ENCODE results near the gene RPH3AL. TPM values are rescaled to one million over a fixed set of nuclear protein-coding genes. Genes with fewer than 3 reads are reported as not detected.

The RPH3AL gene
- total RNA-seq, 1 experiment from 2014 or later: 26.0 TPM

- H3K9me3 ChIP-seq (ENCODE audit: insufficient read depth, low read depth): peaks cover 5% of the 10 kb centered on the region; the same call in 1 of the 2 replicates
- H3K9me2 ChIP-seq (ENCODE audit: insufficient read depth): no peaks in the 10 kb centered on the region
- intact Hi-C loops (cut with micrococcal nuclease; ENCODE audit: unreplicated experiment): no loop called here
- no peaks in the 10 kb centered on the region for H3K36me3 ChIP-seq (ENCODE audit: low read depth)
- ChIA-PET CTCF (no interaction called here), POLR2A (ENCODE audit: unreplicated experiment) (no interaction called here)
- no peak overlapping the region for H3K4me3 ChIP-seq
- peaks cover 4% of the 10 kb centered on the region; the same call in 1 of the 2 replicates for H3K4me1 ChIP-seq (replicated peaks; ENCODE audit: insufficient read depth)
- no peak overlapping the region for H3K27ac ChIP-seq
- H3K79me2 ChIP-seq (ENCODE audit: low read depth): no peaks in the 10 kb centered on the region
- H3F3A ChIP-seq (ENCODE audit: insufficient read depth, low read depth): no peaks in the 10 kb centered on the region; the same call in 1 of the 2 replicates
- no peaks in the 10 kb centered on the region for H3K27me3 ChIP-seq (ENCODE audit: insufficient read depth, low read depth)
- H3K4me2 ChIP-seq: no peak overlapping the region
- BruUV-seq (replicated peaks): no TSS peak
- DNase-seq: no peak
- no peak for TF ChIP-seq EZH2 (IDR thresholded peaks at IDR 0.05; ENCODE audit: low read depth)
- TF ChIP-seq, protein P1, sequence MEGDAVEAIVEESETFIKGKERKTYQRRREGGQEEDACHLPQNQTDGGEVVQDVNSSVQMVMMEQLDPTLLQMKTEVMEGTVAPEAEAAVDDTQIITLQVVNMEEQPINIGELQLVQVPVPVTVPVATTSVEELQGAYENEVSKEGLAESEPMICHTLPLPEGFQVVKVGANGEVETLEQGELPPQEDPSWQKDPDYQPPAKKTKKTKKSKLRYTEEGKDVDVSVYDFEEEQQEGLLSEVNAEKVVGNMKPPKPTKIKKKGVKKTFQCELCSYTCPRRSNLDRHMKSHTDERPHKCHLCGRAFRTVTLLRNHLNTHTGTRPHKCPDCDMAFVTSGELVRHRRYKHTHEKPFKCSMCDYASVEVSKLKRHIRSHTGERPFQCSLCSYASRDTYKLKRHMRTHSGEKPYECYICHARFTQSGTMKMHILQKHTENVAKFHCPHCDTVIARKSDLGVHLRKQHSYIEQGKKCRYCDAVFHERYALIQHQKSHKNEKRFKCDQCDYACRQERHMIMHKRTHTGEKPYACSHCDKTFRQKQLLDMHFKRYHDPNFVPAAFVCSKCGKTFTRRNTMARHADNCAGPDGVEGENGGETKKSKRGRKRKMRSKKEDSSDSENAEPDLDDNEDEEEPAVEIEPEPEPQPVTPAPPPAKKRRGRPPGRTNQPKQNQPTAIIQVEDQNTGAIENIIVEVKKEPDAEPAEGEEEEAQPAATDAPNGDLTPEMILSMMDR (conservative IDR thresholded peaks at IDR 0.05): no peak
- H2AFZ ChIP-seq: no peak overlapping the region
- no peaks in the 10 kb centered on the region for H4K20me1 ChIP-seq (ENCODE audit: insufficient read depth)
These were observed 5.0 kb upstream of the RPH3AL start for GRCh38 chr17:357644-358043.

DNA sequence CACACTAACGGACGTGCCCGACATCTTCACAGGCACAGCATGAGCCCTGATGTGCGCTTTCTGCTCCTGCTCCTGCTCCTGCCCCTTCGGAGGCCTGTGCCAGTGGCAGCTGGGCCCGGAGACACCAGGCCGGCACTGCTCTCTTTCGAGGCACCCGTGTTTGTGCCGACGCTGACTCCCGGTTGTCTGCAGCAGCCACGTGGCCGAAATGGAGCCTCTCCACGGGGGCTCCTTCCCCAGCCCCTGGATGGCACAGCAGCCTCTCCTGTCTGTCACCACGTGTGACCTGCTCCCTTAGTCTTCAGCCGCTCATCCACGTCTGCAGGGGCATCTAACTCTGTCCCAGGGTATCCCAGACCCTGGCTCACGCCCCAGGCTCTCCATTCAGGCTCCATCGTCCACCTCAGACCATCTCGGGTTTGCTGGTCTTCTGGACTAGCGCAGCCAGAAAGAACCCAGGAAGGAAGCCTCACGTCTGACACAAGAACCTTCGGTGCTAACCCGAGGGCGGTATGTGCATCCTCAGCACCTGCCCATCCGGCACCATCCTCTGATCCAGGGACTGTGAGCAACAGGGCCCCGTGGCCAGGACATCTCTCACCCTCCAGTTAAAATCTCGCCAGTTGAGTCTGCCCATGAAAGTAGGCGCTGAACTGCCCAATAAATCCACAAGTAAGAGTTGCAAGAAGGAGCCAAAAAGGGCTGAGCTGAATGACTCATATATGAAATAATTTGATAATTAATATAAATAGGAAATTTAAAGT, 4.2 kb upstream of the RPH3AL start:
- intact Hi-C loops (cut with micrococcal nuclease; ENCODE audit: unreplicated experiment): no loop called here
- Histone ChIP-seq H3K4me1 (replicated peaks; ENCODE audit: insufficient read depth) (peaks cover 7% of the 10 kb centered on the region; the same call in 1 of the 2 replicates), H3K36me3 (ENCODE audit: low read depth) (no peaks in the 10 kb centered on the region), H2AFZ (no peak overlapping the region), H3K4me3 (no peak overlapping the region), H3K27me3 (ENCODE audit: insufficient read depth, low read depth) (no peaks in the 10 kb centered on the region), H3K9me3 (ENCODE audit: insufficient read depth, low read depth) (peaks cover 5% of the 10 kb centered on the region; the same call in 1 of the 2 replicates), H3K9me2 (ENCODE audit: insufficient read depth) (no peaks in the 10 kb centered on the region), H3K27ac (no peak overlapping the region), H3K79me2 (ENCODE audit: low read depth) (no peaks in the 10 kb centered on the region), H3F3A (ENCODE audit: insufficient read depth, low read depth) (no peaks in the 10 kb centered on the region; the same call in 1 of the 2 replicates), H4K20me1 (ENCODE audit: insufficient read depth) (no peaks in the 10 kb centered on the region), H3K4me2 (no peak overlapping the region)
- ChIA-PET POLR2A (ENCODE audit: unreplicated experiment) (no interaction called here), CTCF (no interaction called here)
- no peak for DNase-seq
- TF ChIP-seq EZH2 (IDR thresholded peaks at IDR 0.05; ENCODE audit: low read depth): no peak
- TF ChIP-seq, protein P1 (conservative IDR thresholded peaks at IDR 0.05): no peak
- no TSS peak for BruUV-seq (replicated peaks)

GRCh38 chr17:354651-355556, 2.3 kb upstream of the RPH3AL start:
- BruUV-seq (replicated peaks): no TSS peak
- TF ChIP-seq, protein P1 (conservative IDR thresholded peaks at IDR 0.05): no peak
- TF ChIP-seq EZH2 (IDR thresholded peaks at IDR 0.05; ENCODE audit: low read depth): no peak
- POLR2A ChIA-PET (ENCODE audit: unreplicated experiment): interaction anchor here (0.6 kb wide), 2 partner anchors 60 to 381 kb away, joined by 4 to 6 read pairs; no protein-coding TSS in a partner anchor

More at GRCh38 chr17:354651-355556, 2.3 kb upstream of the RPH3AL start:
- CTCF ChIA-PET: no interaction called here
- H3F3A ChIP-seq (ENCODE audit: insufficient read depth, low read depth): peaks cover 8% of the 10 kb centered on the region; the same call in 1 of the 2 replicates
- H3K4me1 ChIP-seq (replicated peaks; ENCODE audit: insufficient read depth): peaks cover 19% of the 10 kb centered on the region
- intact Hi-C loops (cut with micrococcal nuclease; ENCODE audit: unreplicated experiment): no loop called here
- DNase-seq: no peak
- H3K27me3 ChIP-seq (ENCODE audit: insufficient read depth, low read depth): no peaks in the 10 kb centered on the region
- H3K9me2 ChIP-seq (ENCODE audit: insufficient read depth): no peaks in the 10 kb centered on the region
- H3K9me3 ChIP-seq (ENCODE audit: insufficient read depth, low read depth): peaks cover 5% of the 10 kb centered on the region; the same call in 1 of the 2 replicates
- H3K27ac ChIP-seq: no peak overlapping the region
- H3K4me2 ChIP-seq: no peak overlapping the region
- H2AFZ ChIP-seq: no peak overlapping the region
- H4K20me1 ChIP-seq (ENCODE audit: insufficient read depth): no peaks in the 10 kb centered on the region
- H3K4me3 ChIP-seq: no peak overlapping the region
- H3K36me3 ChIP-seq (ENCODE audit: low read depth): no peaks in the 10 kb centered on the region
- H3K79me2 ChIP-seq (ENCODE audit: low read depth): no peaks in the 10 kb centered on the region
